Common myeloid progenitor, CD34-positive (primary cell): Measurements from ENCODE around the gene ACSL6.

Experiments used
- CTCF ChIA-PET: fragments of 350-600 bp; sonication (Branson Sonifier 250); formaldehyde crosslinking; loops from one replicate; lab custom pipeline; 2021; ENCODE audit warnings: antibody characterized with exemption; lab: Charles Lee
- POLR2A ChIA-PET: fragments of 350-600 bp; sonication (Branson Sonifier 250); formaldehyde crosslinking; loops from one replicate; lab custom pipeline; 2021; ENCODE audit warnings: antibody characterized with exemption; lab: Charles Lee
- DNase-seq, 3 donors: peaks; one replicate each; pipeline versions ENCODE4 v3.0.0 to v3.0.0-alpha.2; 2013
- H3K27ac ChIP-seq, 2 experiments: 1 replicate in 1 of 2; 2 replicates in 1 of 2; pipeline ENCODE4 v1.7.0; 2013; ENCODE audit warnings: inconsistent platforms in 2 of 2, low read length in 2 of 2, mild to moderate bottlenecking in 2 of 2, low read depth in 1 of 2, moderate library complexity in 1 of 2; ENCODE audit not compliant: severe bottlenecking in 2 of 2, insufficient read depth in 1 of 2, poor library complexity in 1 of 2
- H3K27me3 ChIP-seq, 5 experiments: replicated peaks in 2 of 5; 1 replicate in 3 of 5; 2 replicates in 2 of 5; pipeline versions ENCODE4 v1.6.1 to v1.7.0; 2013; ENCODE audit warnings: low read length in 4 of 5, mild to moderate bottlenecking in 2 of 5, moderate library complexity in 2 of 5, inconsistent platforms in 1 of 5; ENCODE audit not compliant: insufficient read depth in 5 of 5, control insufficient read depth in 4 of 5
- H3K36me3 ChIP-seq, 4 experiments: 1 replicate in 2 of 4; 2 replicates in 2 of 4; pipeline versions ENCODE4 v1.6.1 to v1.7.0; 2013; ENCODE audit warnings: low read length in 3 of 4, control low read depth in 1 of 4, mild to moderate bottlenecking in 1 of 4; ENCODE audit not compliant: control insufficient read depth in 4 of 4, insufficient read depth in 4 of 4
- H3K4me1 ChIP-seq, 4 experiments: 1 replicate in 3 of 4; 2 replicates in 1 of 4; pipeline versions ENCODE4 v1.6.1 to v1.7.1; 2013; ENCODE audit warnings: low read length in 3 of 4, mild to moderate bottlenecking in 3 of 4, control low read depth in 1 of 4, inconsistent platforms in 1 of 4, moderate library complexity in 1 of 4; ENCODE audit not compliant: control insufficient read depth in 4 of 4, insufficient read depth in 4 of 4; ENCODE audit errors: control extremely low read depth in 1 of 4
- H3K4me3 ChIP-seq, 7 experiments: 1 replicate in 4 of 7; 2 replicates in 3 of 7; pipeline versions ENCODE4 v1.5.1 to v1.7.0; 2013; ENCODE audit warnings: mild to moderate bottlenecking in 7 of 7, low read length in 6 of 7, moderate library complexity in 6 of 7, inconsistent platforms in 2 of 7, low read depth in 2 of 7, control low read depth in 1 of 7; ENCODE audit not compliant: insufficient read depth in 4 of 7, control insufficient read depth in 1 of 7; ENCODE audit errors: extremely low read depth in 1 of 7
- H3K9me3 ChIP-seq, 5 experiments: 1 replicate in 4 of 5; 2 replicates in 1 of 5; pipeline versions ENCODE4 v1.6.1 to v1.7.1; 2013; ENCODE audit warnings: low read length in 4 of 5, mild to moderate bottlenecking in 2 of 5, inconsistent platforms in 1 of 5, low read depth in 1 of 5, moderate library complexity in 1 of 5; ENCODE audit not compliant: control insufficient read depth in 4 of 5, insufficient read depth in 2 of 5; ENCODE audit errors: control extremely low read depth in 1 of 5
- WGBS: methylation state at CpG from one replicate; pipeline ENCODE4 v1.1.5; 2013; ENCODE audit not compliant: insufficient coverage; 5-methylcytosine and 5-hydroxymethylcytosine counted together

ACSL6 gene

GRCh38 chr5:131999441-132000240, 11.8 kb downstream of the ACSL6 start:
- 75% methylated on average over 8 of the region's 13 CpGs for WGBS
- DNase-seq, result no peak
- ChIA-PET POLR2A (no interaction called here), CTCF (interaction anchor here (1.2 to 6.0 kb wide), 6 partner anchors 9 to 491 kb away, joined by 3 to 28 read pairs (median 8); no protein-coding TSS in a partner anchor)
- Histone ChIP-seq H3K27ac (no peak overlapping the region), H3K4me1 (peaks cover 7 to 77% (median 65%) of the 10 kb centered on the region in 4 experiments), H3K27me3 (peaks cover 0 to 2% (median 0%) of the 10 kb centered on the region in 5 experiments), H3K36me3 (no peaks in the 10 kb centered on the region), H3K9me3 (no peaks in the 10 kb centered on the region), H3K4me3 (no peak overlapping the region)

- H3K4me3 ChIP-seq, result no peak overlapping the region
- ChIA-PET POLR2A (no interaction called here), CTCF (interaction anchor here (1.5 to 6.0 kb wide), 4 partner anchors 10 to 409 kb away, joined by 5 to 28 read pairs (median 14); no protein-coding TSS in a partner anchor)
- H3K27me3 ChIP-seq, result peaks cover 0 to 5% (median 0%) of the 10 kb centered on the region in 5 experiments
- peaks cover 7 to 77% (median 65%) of the 10 kb centered on the region in 4 experiments for H3K4me1 ChIP-seq
- H3K9me3 ChIP-seq, result no peaks in the 10 kb centered on the region
- no peak for DNase-seq
- WGBS, result 100% methylated on average over 2 of the region's 2 CpGs
- H3K36me3 ChIP-seq, result no peaks in the 10 kb centered on the region
- H3K27ac ChIP-seq, result no peak overlapping the region
Measured at GRCh38 chr5:131999041-131999440, 12.4 kb downstream of the ACSL6 start.

- no peaks in the 10 kb centered on the region for H3K36me3 ChIP-seq
- H3K4me3 ChIP-seq, result no peak overlapping the region
- no peak overlapping the region for H3K27ac ChIP-seq
- WGBS, result 50% methylated on average over 2 of the region's 4 CpGs
- H3K4me1 ChIP-seq, result peaks cover 7 to 77% (median 65%) of the 10 kb centered on the region in 4 experiments
- POLR2A ChIA-PET, result no interaction called here
- DNase-seq, result no peak
- no peaks in the 10 kb centered on the region for H3K9me3 ChIP-seq
- H3K27me3 ChIP-seq, result peaks cover 0 to 5% (median 0%) of the 10 kb centered on the region in 5 experiments
- CTCF ChIA-PET, result interaction anchor here (1.5 to 6.0 kb wide), 4 partner anchors 10 to 408 kb away, joined by 5 to 28 read pairs (median 14); no protein-coding TSS in a partner anchor
Measured at GRCh38 chr5:131998431-131999040, 12.9 kb downstream of the ACSL6 start.

- WGBS, result no CpG with 5 or more reads among the region's 3 CpGs
- H3K9me3 ChIP-seq, result no peaks in the 10 kb centered on the region
- no peak for DNase-seq
- CTCF ChIA-PET, result interaction anchor here (1.5 to 2.3 kb wide), 3 partner anchors 9 to 186 kb away, joined by 5 to 25 read pairs (median 5); no protein-coding TSS in a partner anchor
- no peak overlapping the region for H3K27ac ChIP-seq
- H3K27me3 ChIP-seq, result peaks cover 0 to 3% (median 0%) of the 10 kb centered on the region in 5 experiments
- H3K36me3 ChIP-seq, result no peaks in the 10 kb centered on the region
- peaks cover 7 to 69% (median 60%) of the 10 kb centered on the region in 4 experiments for H3K4me1 ChIP-seq
- H3K4me3 ChIP-seq, result no peak overlapping the region
- POLR2A ChIA-PET, result no interaction called here
Measured at GRCh38 chr5:131997727-131998117, 13.7 kb downstream of the ACSL6 start.

GRCh38 chr5:131997026-131997726, 14.3 kb downstream of the ACSL6 start:
- Histone ChIP-seq H3K4me3 (peak overlapping the region in 1 of 7 experiments; percentile 17), H3K4me1 (peaks cover 7 to 63% (median 54%) of the 10 kb centered on the region in 4 experiments), H3K9me3 (no peaks in the 10 kb centered on the region), H3K27ac (no peak overlapping the region), H3K36me3 (no peaks in the 10 kb centered on the region), H3K27me3 (peaks cover 0 to 3% (median 0%) of the 10 kb centered on the region in 5 experiments)
- CTCF ChIA-PET, result interaction anchor here (1.1 to 2.3 kb wide), 6 partner anchors 9 to 51 kb away, joined by 3 to 25 read pairs (median 3); no protein-coding TSS in a partner anchor
- POLR2A ChIA-PET, result no interaction called here
- DNase-seq, result no peak
- WGBS, result 78% methylated on average over 5 of the region's 5 CpGs

- peaks cover 7 to 56% (median 47%) of the 10 kb centered on the region in 4 experiments for H3K4me1 ChIP-seq
- WGBS, result 41% methylated on average over 3 of the region's 6 CpGs
- DNase-seq, result peak; percentile 81 to 93 (median 91)
Measured at GRCh38 chr5:131996210-131997025, 15.0 kb downstream of the ACSL6 start.

More at GRCh38 chr5:131996210-131997025, 15.0 kb downstream of the ACSL6 start:
- no peak overlapping the region for H3K4me3 ChIP-seq
- H3K9me3 ChIP-seq, result no peaks in the 10 kb centered on the region
- H3K27ac ChIP-seq, result no peak overlapping the region
- no peaks in the 10 kb centered on the region for H3K36me3 ChIP-seq
- H3K27me3 ChIP-seq, result peaks cover 0 to 3% (median 0%) of the 10 kb centered on the region in 5 experiments
- POLR2A ChIA-PET, result no interaction called here
- CTCF ChIA-PET, result interaction anchor here (0.8 to 2.3 kb wide), 7 partner anchors 9 to 76 kb away, joined by 3 to 25 read pairs (median 3); no protein-coding TSS in a partner anchor
